ENCODE data around the gene RETREG3. TPM values are rescaled to one million over a fixed set of nuclear protein-coding genes. Genes with fewer than 3 reads are reported as not detected.

RETREG3 gene
- total and polyA plus RNA-seq, 2 of the 13 experiments (the other 11 are each of a cell fraction or from before 2014, with no cell fraction given) = 47.0 to 55.8 TPM

- TF ChIP-seq ZNF574 (CRISPR knock-in tag; IDR thresholded peaks at IDR 0.05) (0 out of 2 replicates have a peak, but pooled peaks have one; percentile 3), RARA (CRISPR knock-in tag; IDR thresholded peaks at IDR 0.05) (no peak), ZNF768 (CRISPR knock-in tag; IDR thresholded peaks at IDR 0.05) (peak; percentile 32; the same call in 1 of the 2 replicates), TEAD2 (CRISPR knock-in tag; IDR thresholded peaks at IDR 0.05) (no peak), NPAS2 (CRISPR knock-in tag; IDR thresholded peaks at IDR 0.05; ENCODE audit: borderline replicate concordance) (0 out of 2 replicates have a peak, but pooled peaks have one; percentile 6)
- TF ChIP-seq, protein P1, sequence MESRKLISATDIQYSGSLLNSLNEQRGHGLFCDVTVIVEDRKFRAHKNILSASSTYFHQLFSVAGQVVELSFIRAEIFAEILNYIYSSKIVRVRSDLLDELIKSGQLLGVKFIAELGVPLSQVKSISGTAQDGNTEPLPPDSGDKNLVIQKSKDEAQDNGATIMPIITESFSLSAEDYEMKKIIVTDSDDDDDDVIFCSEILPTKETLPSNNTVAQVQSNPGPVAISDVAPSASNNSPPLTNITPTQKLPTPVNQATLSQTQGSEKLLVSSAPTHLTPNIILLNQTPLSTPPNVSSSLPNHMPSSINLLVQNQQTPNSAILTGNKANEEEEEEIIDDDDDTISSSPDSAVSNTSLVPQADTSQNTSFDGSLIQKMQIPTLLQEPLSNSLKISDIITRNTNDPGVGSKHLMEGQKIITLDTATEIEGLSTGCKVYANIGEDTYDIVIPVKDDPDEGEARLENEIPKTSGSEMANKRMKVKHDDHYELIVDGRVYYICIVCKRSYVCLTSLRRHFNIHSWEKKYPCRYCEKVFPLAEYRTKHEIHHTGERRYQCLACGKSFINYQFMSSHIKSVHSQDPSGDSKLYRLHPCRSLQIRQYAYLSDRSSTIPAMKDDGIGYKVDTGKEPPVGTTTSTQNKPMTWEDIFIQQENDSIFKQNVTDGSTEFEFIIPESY (CRISPR knock-in tag; IDR thresholded peaks at IDR 0.05) = peak; percentile 93
Measured at GRCh38 chr17:42543190-42544079, 65.7 kb downstream of the RETREG3 start (continued).

Data from HepG2 (cell line).